Adrenal gland (tissue), 5 donors: Measurements from ENCODE around the gene PRAMEF14.
"Not testable (repeated sequence)": the region's sequence is repeated elsewhere in the genome, so short reads cannot be mapped to it uniquely, and the experiment has no call there.

Experiments used
- POLR2A ChIP-seq, 2 donors: fragments of 450-650 bp; IDR thresholded peaks; one replicate each; pipeline ENCODE4 v1.6.1; 2017; ENCODE audit warnings: antibody characterized with exemption in 2 of 2, mild to moderate bottlenecking in 2 of 2, moderate library complexity in 1 of 2
- TF ChIP-seq, protein P1 (sequence below), 6 experiments: fragments of 450-650 bp in 4 of 6; fragments of 200-600 bp in 2 of 6; sonication (generic) in 1 of 6; IDR thresholded peaks; 1 replicate in 5 of 6; 2 replicates in 1 of 6; pipeline versions ENCODE4 v1.5.1 to v1.8.0; 2016 to 2021; ENCODE audit warnings: antibody characterized with exemption in 6 of 6, mild to moderate bottlenecking in 2 of 6, moderate library complexity in 1 of 6
- donor health status: DM: no; HTN: no; CAD: no.

DNA sequence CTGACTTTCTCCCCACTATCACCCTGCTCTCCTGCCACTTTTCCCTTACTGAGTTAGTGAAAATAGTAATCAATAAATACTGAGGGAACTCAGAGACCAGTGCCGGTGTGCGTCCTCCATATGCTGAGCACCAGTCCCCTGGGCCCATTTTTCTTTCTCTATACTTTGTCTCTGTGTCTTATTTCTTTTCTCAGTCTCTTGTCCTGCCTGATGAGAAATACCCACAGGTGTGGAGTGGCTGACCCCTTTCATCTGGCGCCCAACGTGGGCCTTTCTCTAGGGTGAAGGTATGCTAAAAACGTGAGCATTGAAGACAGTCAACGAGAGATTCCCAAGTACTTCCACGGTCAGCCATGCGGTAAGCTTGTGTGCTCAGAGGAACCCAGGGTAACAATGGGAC, 6.5 kb upstream of the PRAMEF14 start:
- not testable (repeated sequence) for TF ChIP-seq POLR2A (IDR thresholded peaks at IDR 0.05)
- TF ChIP-seq, protein P1, sequence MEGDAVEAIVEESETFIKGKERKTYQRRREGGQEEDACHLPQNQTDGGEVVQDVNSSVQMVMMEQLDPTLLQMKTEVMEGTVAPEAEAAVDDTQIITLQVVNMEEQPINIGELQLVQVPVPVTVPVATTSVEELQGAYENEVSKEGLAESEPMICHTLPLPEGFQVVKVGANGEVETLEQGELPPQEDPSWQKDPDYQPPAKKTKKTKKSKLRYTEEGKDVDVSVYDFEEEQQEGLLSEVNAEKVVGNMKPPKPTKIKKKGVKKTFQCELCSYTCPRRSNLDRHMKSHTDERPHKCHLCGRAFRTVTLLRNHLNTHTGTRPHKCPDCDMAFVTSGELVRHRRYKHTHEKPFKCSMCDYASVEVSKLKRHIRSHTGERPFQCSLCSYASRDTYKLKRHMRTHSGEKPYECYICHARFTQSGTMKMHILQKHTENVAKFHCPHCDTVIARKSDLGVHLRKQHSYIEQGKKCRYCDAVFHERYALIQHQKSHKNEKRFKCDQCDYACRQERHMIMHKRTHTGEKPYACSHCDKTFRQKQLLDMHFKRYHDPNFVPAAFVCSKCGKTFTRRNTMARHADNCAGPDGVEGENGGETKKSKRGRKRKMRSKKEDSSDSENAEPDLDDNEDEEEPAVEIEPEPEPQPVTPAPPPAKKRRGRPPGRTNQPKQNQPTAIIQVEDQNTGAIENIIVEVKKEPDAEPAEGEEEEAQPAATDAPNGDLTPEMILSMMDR (IDR thresholded peaks at IDR 0.05), result not testable (repeated sequence)
